HL-60/S4 treated with retinoic acid at 250 ng/mL for 4 days and 3 days (cell line): ENCODE results near the gene LGR5.

Source experiments
- in situ Hi-C: fragments of 300-500 bp; cut with MboI; formaldehyde crosslinking; loops from 2 replicates; pipeline ENCODE4 v1.7.0; 2022; ENCODE audit warnings: low sequenced_read_pairs

Gene LGR5

GRCh38 chr12:71439613-71440344 lies at the start of gene LGR5:
Gene LGR5, plus strand, starts transcription at chr12:71439798. Its CDS starts 283 bp downstream, at chr12:71440081.
- in situ Hi-C loops = no loop called here

DNA sequence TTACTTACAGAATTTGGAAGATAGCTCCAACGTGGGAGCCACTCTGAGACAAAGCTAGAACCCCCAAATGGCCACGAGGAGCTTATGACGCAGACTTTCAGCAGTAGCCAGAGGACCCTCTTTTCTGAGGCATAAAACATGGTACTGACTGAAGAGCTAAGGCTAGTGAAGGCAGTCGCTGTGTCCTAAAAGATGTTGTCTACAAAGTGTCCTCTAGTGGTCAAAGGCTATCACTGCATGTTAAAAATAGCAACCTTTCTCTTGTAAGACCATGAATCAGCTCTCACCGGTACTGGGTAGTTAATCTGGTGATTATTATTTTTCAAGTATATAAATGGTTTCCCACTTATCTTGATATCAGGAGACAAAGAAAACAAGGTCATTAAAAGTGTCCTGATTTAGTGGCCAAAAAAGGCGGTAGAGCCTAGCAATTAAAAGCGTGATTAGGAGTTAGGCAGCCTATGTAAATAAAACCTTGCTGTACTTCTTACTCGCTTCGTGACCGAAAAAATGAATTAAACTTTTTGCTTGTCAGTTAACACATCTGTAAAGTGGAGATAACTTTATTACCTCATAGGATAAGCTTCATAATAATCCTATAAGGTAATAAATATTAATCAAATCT lies 47.0 kb upstream of the LGR5 start:
- in situ Hi-C loops = no loop called here

DNA sequence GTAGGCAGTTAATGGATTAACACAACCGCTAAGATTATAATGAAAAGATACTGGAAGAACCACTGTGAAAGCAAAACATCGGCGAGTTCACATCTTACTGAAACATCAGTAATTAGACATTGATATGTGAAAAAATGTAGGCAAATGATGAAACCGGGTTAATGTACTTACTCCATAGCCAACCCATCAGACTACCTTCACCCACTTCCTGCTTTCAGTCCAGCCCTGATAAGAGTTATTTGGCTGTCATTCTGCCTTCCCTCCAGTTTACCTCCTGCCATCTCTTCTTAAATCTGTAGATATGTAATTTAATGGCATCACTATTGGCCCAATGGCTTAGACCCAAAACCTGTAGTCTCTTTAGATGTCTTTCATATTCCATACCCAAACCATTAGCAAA lies 46.0 kb upstream of the LGR5 start:
- in situ Hi-C loops = no loop called here

DNA sequence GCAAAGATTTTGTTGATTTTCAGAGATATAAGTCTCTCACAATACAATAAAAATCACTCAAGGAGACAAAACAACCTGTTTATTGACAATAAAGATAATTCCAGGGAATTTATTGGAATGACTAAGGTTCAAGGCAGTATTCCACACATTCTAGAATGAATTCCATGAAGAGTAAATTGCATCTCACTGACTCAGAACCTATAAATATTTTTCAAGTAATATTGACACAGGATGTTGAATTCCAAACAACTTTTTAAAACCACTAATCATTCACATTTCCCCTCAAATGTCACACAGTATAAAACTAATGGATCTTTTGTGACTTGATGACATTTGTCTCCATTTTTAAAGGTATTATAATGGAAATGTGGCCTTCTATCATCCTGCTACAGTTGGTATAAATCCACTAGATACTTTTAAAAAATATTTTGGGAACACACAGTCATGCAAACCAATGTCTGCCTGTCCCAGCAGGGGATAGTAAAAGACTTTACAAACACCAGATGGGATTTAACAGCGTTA lies 42.1 kb upstream of the LGR5 start:
- in situ Hi-C loops = no loop called here

GRCh38 chr12:71399197-71399596 lies 40.4 kb upstream of the LGR5 start:
- in situ Hi-C loops = no loop called here

DNA sequence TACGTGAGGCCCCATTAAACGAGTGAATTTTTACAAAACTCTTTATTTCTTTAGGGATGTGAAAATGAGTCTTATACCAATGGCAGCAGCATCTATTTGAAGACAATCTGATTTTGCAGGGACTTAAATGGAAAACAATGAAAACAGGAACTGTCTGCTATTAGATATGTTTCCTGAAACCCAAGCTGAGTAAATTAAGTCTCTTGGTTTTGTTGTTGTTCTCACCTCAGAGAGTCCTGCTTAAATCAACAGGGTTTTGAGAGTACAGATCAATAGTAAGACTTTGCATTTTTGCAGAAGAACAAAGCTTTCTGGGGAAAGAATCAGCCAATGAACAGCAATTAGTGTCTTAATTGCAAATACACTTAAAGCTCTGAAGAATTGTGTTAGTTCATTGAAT lies 39.1 kb upstream of the LGR5 start:
- in situ Hi-C loops = loop anchor here (25.0 kb wide), 1 partner anchor 337 kb away; no protein-coding TSS in a partner anchor

DNA sequence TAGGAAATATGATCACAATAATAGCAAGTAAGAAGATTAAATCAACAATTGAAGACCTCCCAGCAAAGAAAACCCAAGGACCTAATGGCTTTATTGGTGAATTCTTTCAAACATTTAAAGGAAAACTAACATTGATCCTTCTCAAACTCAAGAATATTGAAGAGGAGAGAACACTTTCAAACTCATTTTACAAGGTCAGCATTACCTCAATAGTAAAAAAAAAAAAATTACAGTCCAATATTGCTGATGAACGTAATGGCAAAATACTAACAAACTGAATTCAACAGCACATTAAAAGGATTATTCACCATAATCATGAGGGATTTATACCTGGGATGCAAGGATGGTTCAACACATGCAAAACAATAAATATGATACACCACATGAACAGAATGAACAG lies 33.7 kb upstream of the LGR5 start:
- in situ Hi-C loops = loop anchor here (25.0 kb wide), 1 partner anchor 331 kb away; no protein-coding TSS in a partner anchor

GRCh38 chr12:71407732-71408131 lies 31.9 kb upstream of the LGR5 start:
- in situ Hi-C loops = loop anchor here (25.0 kb wide), 1 partner anchor 330 kb away; no protein-coding TSS in a partner anchor

DNA sequence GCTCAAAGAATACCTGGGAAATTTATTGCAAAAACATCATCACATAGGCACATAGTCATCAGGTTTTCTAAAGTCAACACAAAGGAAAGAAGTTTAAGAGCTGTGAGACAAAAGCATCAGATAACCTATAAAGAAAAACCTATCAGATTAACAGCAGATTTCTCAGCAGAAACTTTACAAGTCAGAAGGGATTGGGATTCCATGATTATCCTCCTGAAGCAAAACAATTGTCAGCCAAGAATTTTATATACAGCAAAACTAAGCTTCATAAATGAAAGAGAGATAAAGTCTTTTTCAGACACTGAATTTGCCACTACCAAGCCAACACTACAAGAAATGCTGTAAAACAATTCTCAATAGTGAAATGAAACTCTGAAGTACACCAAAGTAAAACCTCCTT lies 28.8 kb upstream of the LGR5 start:
- in situ Hi-C loops = loop anchor here (25.0 kb wide), 1 partner anchor 326 kb away; no protein-coding TSS in a partner anchor

DNA sequence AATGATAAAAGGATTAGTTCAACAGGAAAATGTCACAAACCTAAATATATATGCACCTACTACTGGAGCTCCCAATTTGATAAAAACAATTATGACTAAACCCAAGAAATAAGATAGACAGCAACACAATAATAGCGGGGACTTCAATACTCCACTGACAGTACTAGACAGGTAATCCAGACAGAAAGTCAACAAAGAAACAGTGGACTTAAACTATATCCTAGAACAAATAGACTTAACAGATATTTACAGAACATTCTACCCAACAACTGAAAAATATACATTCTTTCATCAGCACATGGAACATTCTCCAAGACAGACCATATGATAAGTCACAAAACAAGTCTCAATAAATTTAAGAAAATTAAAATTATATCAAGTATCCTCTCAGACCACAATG lies 28.0 kb upstream of the LGR5 start:
- in situ Hi-C loops = loop anchor here (25.0 kb wide), 1 partner anchor 326 kb away; no protein-coding TSS in a partner anchor

- in situ Hi-C loops = loop anchor here (25.0 kb wide), 1 partner anchor 322 kb away; no protein-coding TSS in a partner anchor
These were observed 24.0 kb upstream of the LGR5 start for GRCh38 chr12:71415336-71416231.

GRCh38 chr12:71417181-71417580 lies 22.4 kb upstream of the LGR5 start:
- in situ Hi-C loops = loop anchor here (25.0 kb wide), 1 partner anchor 320 kb away; no protein-coding TSS in a partner anchor

GRCh38 chr12:71420775-71421406 lies 18.7 kb upstream of the LGR5 start:
- in situ Hi-C loops = loop anchor here (25.0 kb wide), 1 partner anchor 316 kb away; no protein-coding TSS in a partner anchor

DNA sequence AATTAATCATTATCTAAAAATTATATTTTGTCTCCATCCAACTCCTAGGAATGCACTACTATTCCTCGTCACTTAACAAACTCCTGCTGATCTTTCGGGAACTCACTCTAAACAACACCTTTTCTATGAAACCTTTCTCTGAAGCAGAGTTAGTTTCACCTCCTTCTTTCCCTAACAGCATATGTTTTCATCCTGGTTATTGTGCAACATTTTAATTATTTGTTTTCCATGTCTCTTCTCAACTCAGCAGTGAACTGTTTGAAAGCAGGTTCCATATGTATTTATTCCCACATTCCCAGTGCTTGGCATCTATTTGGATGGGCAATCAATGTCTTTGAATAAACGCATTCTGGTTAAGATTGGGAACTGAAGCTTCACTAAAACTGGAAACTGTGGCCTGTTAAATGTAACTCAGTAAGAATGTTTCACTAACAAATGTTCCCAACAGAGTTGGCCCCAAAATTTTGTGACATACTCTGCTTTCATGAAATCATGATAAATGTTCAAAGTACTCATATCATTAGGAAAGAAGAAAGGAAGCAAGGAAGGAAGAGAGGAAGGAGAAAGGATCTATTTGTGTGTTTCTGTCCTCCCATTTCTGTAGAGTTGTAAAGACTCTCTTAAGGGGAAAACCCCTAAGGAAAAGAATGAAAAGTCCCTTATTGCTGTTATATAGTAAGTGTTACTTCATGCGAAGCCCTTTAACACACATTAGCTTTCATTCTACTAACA lies 13.9 kb upstream of the LGR5 start:
- in situ Hi-C loops = no loop called here

GRCh38 chr12:71426300-71427047 lies 13.1 kb upstream of the LGR5 start:
- in situ Hi-C loops = no loop called here

DNA sequence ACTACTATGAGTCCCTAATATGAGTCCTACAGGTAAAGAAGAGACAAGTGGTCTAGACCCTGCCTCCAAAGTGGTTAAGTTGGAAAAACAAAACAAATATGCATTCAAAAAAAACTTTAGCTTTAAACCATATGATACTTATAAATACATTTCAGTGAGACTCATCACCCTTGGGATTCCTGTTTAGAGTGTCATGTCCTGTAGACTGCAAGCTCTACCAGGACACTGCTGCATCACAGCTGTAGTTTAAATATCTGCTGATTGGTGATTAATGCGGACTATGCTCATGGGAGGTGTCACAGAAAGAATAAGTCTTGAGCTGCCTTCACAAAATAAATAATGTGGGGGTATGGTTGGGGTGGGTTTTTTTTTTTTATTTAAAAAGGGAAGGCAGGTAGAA lies 8.8 kb upstream of the LGR5 start:
- in situ Hi-C loops = no loop called here

DNA sequence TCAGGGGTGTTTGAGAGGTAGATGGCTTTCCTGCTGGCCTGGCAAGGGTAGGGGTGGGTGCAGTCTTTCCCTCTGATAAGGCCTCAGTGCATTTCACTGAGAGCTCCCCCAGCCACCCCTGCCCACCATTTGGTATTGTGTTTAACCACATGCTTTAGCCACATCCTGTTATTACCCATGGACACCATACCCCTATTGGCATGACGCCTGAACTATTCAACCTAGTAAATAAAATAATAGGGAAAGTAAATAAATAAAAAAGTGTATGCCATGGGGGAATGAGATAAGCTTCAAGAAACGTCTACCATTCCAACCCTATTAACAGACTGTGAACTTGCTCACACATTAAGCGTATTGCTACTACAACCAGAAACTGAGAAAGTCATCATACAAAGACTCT lies 7.6 kb upstream of the LGR5 start:
- in situ Hi-C loops = no loop called here

DNA sequence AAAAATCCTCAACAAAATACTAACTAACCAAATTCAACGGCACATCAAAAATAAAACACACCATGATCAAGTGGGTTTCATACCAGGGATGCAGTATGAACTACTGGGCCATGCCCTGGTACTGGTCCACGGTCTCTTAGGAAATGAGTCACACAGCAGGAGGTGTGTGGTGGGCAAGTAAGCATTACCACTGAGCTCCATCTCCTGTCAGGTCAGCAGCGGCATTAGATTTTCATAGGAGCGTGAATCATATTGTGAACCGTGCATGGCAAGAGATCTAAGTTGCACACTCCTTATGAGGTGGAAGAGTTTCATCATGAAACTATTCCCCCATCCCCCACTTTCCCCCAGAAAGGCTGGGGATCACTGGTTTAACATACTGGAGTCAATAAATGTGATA lies 6.7 kb upstream of the LGR5 start:
- in situ Hi-C loops = no loop called here

DNA sequence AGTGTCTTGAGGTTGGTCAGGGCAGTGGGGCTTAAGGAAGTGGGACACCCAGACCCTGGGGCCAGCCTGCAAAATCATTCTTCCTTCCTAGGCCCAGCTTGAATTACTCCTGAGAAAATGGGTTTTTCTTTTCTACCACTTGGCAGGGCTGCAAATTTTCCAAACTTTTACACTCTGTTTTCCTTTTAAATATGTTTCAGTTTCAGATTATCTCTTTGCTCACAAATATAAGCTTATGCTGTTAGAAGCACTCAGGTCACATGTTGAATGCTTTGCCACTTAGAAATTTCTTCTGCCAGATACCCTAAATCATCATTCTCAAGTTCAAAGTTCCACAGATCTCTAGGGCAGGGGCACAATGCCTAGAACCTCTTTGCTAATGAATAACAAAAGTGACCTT lies 2.9 kb upstream of the LGR5 start:
- in situ Hi-C loops = no loop called here
